HG03442 (cell line): ENCODE data around the gene DNAH17.

Source experiments
- ATAC-seq: cut with Tn5 transposase; IDR thresholded peaks from one replicate; pipeline ENCODE4 v1.9.1; 2021; ENCODE audit warnings: mild to moderate bottlenecking, moderate library complexity; ENCODE audit not compliant: unreplicated experiment

The DNAH17 gene

GRCh38 chr17:78577296-78577695, at the start of gene DNAH17:
Gene DNAH17, minus strand, starts transcription at chr17:78577396. Its CDS starts 2,339 bp downstream, at chr17:78575057.
- no peak for ATAC-seq

- ATAC-seq: no peak
Observed at GRCh38 chr17:78624324-78625151, 47.3 kb upstream of the DNAH17 start.

GRCh38 chr17:78623541-78623940, 46.3 kb upstream of the DNAH17 start:
- no peak for ATAC-seq

GRCh38 chr17:78622491-78623265, 45.5 kb upstream of the DNAH17 start:
- ATAC-seq: no peak

GRCh38 chr17:78621720-78622490, 44.7 kb upstream of the DNAH17 start:
- no peak for ATAC-seq

- ATAC-seq: no peak
Observed at GRCh38 chr17:78620099-78620498, 42.9 kb upstream of the DNAH17 start.

GRCh38 chr17:78619334-78619733, 42.1 kb upstream of the DNAH17 start:
- ATAC-seq: no peak

GRCh38 chr17:78618264-78619066, 41.3 kb upstream of the DNAH17 start:
- ATAC-seq: no peak

GRCh38 chr17:78617511-78618061, 40.4 kb upstream of the DNAH17 start:
- no peak for ATAC-seq

- ATAC-seq: no peak
Observed at GRCh38 chr17:78616946-78617345, 39.8 kb upstream of the DNAH17 start.

- no peak for ATAC-seq
Observed at GRCh38 chr17:78615631-78616030, 38.4 kb upstream of the DNAH17 start.

- ATAC-seq: no peak
Observed at GRCh38 chr17:78613416-78613815, 36.2 kb upstream of the DNAH17 start.

GRCh38 chr17:78611607-78612006, 34.4 kb upstream of the DNAH17 start:
- no peak for ATAC-seq

- no peak for ATAC-seq
Observed at GRCh38 chr17:78610951-78611511, 33.8 kb upstream of the DNAH17 start.

- ATAC-seq: no peak
Observed at GRCh38 chr17:78609191-78609641, 32.0 kb upstream of the DNAH17 start.

GRCh38 chr17:78608804-78609186, 31.6 kb upstream of the DNAH17 start:
- no peak for ATAC-seq

- ATAC-seq: no peak
Observed at GRCh38 chr17:78608122-78608803, 31.1 kb upstream of the DNAH17 start.

- no peak for ATAC-seq
Observed at GRCh38 chr17:78607038-78607437, 29.8 kb upstream of the DNAH17 start.

GRCh38 chr17:78605886-78606285, 28.7 kb upstream of the DNAH17 start:
- ATAC-seq: no peak
